Measurements from ENCODE around the gene SERPINC1.
"Not testable (repeated sequence)": the region's sequence is repeated elsewhere in the genome, so short reads cannot be mapped to it uniquely, and the experiment has no call there.

The SERPINC1 gene

GRCh38 chr1:173888749-173889148, 28.4 kb downstream of the SERPINC1 start:
- DNase-seq = no peak

GRCh38 chr1:173887627-173888026, 29.5 kb downstream of the SERPINC1 start:
- no peak for DNase-seq

GRCh38 chr1:173886746-173887611, 30.1 kb downstream of the SERPINC1 start:
- no peak for DNase-seq

- no peak for DNase-seq
Measured at GRCh38 chr1:173884701-173885100, 32.4 kb downstream of the SERPINC1 start.

- DNase-seq = not testable (repeated sequence)
Measured at GRCh38 chr1:173881117-173881516, 36.0 kb downstream of the SERPINC1 start.

GRCh38 chr1:173878251-173878650, 38.9 kb downstream of the SERPINC1 start:
- no peak for DNase-seq

GRCh38 chr1:173876732-173877131, 40.4 kb downstream of the SERPINC1 start:
- DNase-seq = no peak

GRCh38 chr1:173871500-173871899, 45.6 kb downstream of the SERPINC1 start:
- no peak for DNase-seq

- DNase-seq = no peak
Measured at GRCh38 chr1:173871091-173871490, 46.0 kb downstream of the SERPINC1 start.

- DNase-seq = no peak
Measured at GRCh38 chr1:173870252-173871075, 46.7 kb downstream of the SERPINC1 start.

GRCh38 chr1:173869021-173869359, 48.1 kb downstream of the SERPINC1 start:
- no peak for DNase-seq

- peak; percentile 91 for DNase-seq
Measured at GRCh38 chr1:173868266-173869020, 48.7 kb downstream of the SERPINC1 start, which contains the start of gene ZBTB37. TSS of gene ZBTB37 (plus strand) at chr1:173868380. CDS start at chr1:173870226, 1,846 bp downstream.

- peak; percentile 100 for DNase-seq
Measured at GRCh38 chr1:173867753-173868265, 49.3 kb downstream of the SERPINC1 start, which contains the start of gene GAS5. TSS of gene GAS5 (minus strand) at chr1:173867989.

- DNase-seq = no peak
Measured at GRCh38 chr1:173867141-173867752, 49.9 kb downstream of the SERPINC1 start.

GRCh38 chr1:173866413-173867115, 50.6 kb downstream of the SERPINC1 start:
- no peak for DNase-seq

GRCh38 chr1:173865468-173866164, 51.5 kb downstream of the SERPINC1 start:
- no peak for DNase-seq

GRCh38 chr1:173864179-173864867, 52.8 kb downstream of the SERPINC1 start:
- DNase-seq = no peak

- DNase-seq = no peak
Measured at GRCh38 chr1:173863224-173864161, 53.6 kb downstream of the SERPINC1 start.

- DNase-seq = no peak
Measured at GRCh38 chr1:173862769-173863223, 54.3 kb downstream of the SERPINC1 start.
